NCI-H1694 (cell line): Measurements from ENCODE around the gene ANGPTL8.

Experiments used
- DNase-seq: peaks from one replicate; lab custom pipeline; 2025; lab: John Stamatoyannopoulos, UW

ANGPTL8 gene

GRCh38 chr19:11239377-11240000, at the start of gene ANGPTL8:
TSS of gene ANGPTL8 (plus strand) at chr19:11239619. CDS start at chr19:11239638, 19 bp downstream.
- DNase-seq = no peak

- no peak for DNase-seq
These were observed 48.9 kb upstream of the ANGPTL8 start for GRCh38 chr19:11190501-11190900.

DNA sequence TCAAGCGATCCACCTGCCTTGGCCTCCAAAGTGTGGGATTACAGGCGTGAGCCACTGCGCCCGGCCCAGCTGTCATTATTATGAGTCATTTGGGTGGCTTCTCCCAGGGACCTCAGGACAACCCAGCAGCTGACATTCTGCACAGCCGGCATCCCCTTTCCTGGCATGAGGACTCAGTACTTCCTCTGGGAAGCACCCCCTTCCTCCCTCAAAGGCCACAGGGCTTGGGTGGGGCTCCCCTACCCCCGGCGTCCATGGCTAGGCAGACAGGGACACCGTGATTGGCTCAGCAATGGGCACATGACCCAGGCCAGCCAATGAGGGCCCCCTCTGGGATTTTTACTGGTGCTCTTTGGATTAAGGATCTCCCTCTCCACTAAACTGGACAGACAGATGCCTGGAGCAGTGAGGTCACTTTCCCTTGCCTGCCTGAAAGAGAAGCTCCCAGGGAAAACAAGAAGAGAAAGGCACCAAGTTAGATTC, 48.1 kb upstream of the ANGPTL8 start:
- no peak for DNase-seq

- DNase-seq = no peak
These were observed 47.5 kb upstream of the ANGPTL8 start for GRCh38 chr19:11191934-11192333.

DNA sequence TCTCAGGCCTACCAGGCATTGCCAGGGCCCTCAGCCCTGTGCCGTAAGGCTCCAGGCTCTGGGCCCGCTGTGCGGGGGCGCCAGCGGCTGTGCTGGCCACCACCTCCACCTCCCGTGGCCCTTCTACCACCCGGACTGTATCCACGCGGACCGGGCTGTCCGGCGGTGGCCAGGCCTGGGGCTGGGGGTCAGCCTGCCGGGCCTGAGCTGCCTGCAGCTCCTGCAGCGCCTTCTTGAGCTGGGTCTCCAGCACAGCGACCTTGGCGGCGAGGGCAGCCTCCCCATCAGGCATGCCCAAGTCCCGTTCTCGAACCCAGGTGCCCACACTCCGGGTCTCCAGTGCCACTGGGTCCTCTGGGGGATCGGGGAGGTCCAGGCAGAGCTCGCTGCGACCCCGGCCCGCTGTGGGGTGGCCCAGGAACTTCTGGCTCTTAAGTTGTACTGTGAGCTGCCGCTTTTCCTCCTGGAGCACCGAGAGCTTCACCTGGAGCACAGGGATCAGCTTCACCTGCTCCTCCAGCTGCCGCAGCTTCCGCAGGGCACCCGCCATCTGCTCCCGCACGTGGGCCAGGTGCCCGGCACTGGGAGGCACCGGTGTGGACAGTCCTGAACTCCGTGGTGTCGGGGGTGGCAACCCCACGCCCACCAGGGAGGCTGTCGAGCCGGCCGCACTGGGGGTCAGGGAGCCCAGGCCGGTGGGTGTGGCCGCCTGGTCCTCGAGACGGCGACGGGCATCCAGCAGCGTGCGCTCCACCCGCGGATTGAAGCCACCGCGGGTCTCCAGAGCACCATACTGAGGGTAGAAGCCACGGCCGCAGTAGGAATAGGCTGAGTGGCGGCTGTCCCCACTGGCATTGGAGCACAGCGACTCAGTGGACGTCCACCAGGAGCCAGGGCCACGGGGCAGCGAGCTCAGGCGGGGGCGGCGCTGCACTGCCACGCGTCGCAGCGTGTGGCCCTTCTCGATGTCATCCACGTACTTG, 46.2 kb upstream of the ANGPTL8 start:
- no peak for DNase-seq

- DNase-seq = no peak
These were observed 45.2 kb upstream of the ANGPTL8 start for GRCh38 chr19:11194173-11194572.

GRCh38 chr19:11194656-11195558, 44.5 kb upstream of the ANGPTL8 start:
- DNase-seq = no peak

- no peak for DNase-seq
These were observed 43.7 kb upstream of the ANGPTL8 start for GRCh38 chr19:11195681-11196080.

DNA sequence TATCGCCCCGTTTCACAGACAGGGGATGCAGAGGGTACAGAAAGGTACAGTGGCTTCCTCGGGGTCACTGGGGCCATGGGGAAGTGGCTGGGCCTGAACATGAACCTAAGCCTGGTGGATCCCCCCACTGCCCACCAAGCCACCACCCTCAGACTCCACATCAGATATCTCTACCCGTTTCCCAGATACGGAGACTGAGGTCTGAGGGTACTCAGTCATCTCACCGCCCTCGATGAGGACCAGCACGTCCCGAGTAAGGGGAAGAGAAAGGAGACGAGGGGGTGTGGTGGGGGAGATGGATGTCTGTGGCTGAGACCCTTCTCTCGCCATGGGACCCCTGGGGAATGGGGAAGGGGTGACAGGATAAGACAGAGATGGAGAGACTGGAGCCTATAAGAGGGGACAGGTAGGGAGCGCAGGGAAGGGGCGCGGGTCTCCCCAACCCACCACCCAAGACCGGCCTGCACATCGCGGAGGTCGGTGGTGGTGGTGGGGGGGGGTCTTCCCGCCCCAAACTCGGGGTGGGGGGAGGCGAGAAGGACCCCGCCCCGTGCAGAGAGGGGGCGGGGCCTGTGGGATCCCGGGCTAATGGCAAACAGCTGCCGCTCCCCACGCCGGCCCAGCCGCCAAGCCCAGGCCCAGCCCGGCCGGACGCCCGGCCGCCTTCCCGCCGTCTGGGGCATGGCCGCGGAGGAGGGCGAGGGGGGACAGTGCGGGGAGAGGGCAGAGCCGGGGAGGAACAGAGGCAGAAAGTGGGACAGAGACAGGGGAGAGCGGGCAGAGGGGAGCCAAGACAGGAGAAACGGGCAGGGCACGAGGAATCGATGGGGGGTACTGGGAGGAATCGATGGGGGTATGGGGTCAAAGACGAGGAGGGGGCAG, 42.8 kb upstream of the ANGPTL8 start:
- no peak for DNase-seq

- no peak for DNase-seq
These were observed 41.9 kb upstream of the ANGPTL8 start, which contains the start of gene KANK2 for GRCh38 chr19:11197291-11198174. TSS of gene KANK2 (minus strand) at chr19:11197545. CDS start at chr19:11194511, 3,034 bp downstream.

DNA sequence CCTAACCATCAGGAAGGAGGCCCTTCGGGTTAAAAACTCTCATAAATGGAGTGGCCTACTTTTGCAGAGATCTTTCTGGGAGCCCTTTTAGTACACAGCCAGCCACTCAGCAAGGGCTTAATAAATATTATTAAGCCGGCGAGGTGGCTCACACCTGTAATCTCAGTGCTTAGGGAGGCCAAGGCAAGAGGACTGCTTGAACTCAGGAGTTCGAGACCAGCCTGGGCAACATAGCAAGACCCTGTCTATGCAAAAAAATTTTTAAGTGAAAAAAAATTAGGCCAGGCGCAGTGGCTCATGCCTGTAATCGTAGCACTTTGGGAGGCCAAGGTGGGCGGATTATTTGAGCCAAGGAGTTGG, 41.3 kb upstream of the ANGPTL8 start:
- DNase-seq = no peak

- DNase-seq = no peak
These were observed 40.5 kb upstream of the ANGPTL8 start for GRCh38 chr19:11198769-11199424.

DNA sequence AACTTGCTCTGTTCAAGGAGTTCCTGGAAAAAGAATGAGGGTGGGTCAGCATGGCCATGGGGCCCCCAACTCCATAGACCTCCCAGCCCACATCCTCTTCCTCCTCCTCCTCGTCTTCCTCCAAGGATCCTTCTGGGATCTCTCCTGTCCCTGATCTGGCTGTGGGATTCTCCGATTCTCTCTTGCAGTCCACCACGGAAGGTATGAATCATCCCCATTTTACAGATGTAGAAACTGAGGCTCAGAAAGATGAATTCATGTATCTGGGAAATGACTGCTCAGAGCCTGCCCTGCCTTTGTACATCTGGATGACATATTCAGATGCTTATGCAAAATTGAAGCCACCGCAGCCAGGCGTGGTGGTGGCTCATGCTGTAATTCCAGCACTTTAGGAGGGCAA, 39.9 kb upstream of the ANGPTL8 start:
- no peak for DNase-seq

DNA sequence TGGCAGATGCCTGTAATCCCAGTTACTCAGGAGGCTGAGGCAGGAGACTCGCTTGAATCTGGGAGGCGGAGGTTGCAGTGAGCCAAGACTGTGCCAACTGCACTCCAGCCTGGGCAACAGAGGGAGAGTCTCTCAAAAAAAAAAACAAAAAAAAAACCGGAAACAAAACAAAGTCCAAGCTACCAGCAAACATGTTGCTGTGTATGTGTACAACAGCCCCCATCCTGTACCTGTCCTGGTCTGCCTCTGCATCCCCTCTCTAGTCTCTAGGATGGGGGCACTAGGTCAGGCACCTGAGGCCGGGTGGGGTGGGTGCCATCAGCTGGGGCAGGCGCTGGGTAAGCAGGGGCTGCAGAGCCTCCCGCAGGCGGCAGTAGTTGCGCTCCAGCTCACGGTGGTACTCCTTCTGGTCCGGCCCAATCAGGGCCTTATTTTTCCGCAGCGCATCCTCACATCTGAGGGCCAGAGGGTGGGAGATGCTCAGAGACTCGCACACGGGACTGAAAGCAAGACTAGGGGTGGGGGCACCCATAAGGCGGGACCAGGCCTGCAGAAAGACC, 39.3 kb upstream of the ANGPTL8 start:
- DNase-seq = no peak

GRCh38 chr19:11200931-11201330, 38.5 kb upstream of the ANGPTL8 start:
- no peak for DNase-seq

GRCh38 chr19:11201791-11202190, 37.6 kb upstream of the ANGPTL8 start:
- DNase-seq = no peak

DNA sequence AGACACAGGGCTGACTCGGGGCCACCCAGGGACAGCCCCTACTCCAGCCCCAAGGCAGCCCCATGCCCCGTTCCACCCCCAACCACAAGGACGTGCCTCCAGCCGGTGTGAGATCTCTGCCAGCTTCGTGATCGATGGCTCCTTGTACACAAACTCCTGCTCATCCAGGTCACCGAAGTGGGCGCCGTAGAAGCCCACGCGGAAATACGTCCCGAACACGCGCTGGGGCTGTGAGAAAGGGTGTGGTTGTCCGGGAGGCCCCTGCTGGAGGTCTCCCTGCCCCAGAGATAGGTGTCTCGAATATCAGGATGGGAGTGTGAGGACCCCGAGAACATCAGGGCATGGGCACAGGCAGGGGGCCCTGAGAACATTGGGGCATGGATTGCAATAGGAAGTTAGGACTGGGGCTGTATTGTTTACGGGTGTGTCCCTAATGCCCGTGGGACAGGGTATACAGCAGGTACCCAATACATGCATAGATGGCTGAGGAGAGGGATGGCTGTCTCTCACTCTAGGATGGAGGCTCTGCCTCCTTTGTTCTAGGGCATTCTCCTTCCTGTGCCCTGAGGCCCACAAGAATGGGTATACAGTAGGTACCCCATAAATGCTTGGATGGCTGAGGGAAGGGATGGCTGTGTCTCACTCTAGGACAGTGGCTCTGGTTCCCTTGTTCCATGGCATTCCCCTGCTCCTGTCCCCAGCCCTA, 36.8 kb upstream of the ANGPTL8 start:
- DNase-seq = no peak
